Uterus (tissue), 2 donors: Measurements from ENCODE around the gene PSMD5.

Experiments used
- CTCF ChIP-seq, 4 experiments: fragments of 200-600 bp in 2 of 4; fragments of 450-650 bp in 2 of 4; sonication (generic) in 2 of 4; IDR thresholded peaks; one replicate each; pipeline ENCODE4 v1.5.1; 2016 to 2019; ENCODE audit warnings: antibody characterized with exemption in 4 of 4, mild to moderate bottlenecking in 2 of 4, moderate library complexity in 1 of 4
- POLR2A ChIP-seq, 2 donors: fragments of 450-650 bp; IDR thresholded peaks; one replicate each; pipeline ENCODE4 v1.6.1; 2016; ENCODE audit warnings: antibody characterized with exemption in 2 of 2, mild to moderate bottlenecking in 1 of 2, moderate library complexity in 1 of 2

GRCh38 chr9:120872791-120873502 lies 30.2 kb upstream of the PSMD5 start:
- TF ChIP-seq POLR2A (IDR thresholded peaks at IDR 0.05) = no peak
- no peak for TF ChIP-seq CTCF (IDR thresholded peaks at IDR 0.05)
